ENCODE measurements around the gene ALDH1A2.

Gene ALDH1A2

DNA sequence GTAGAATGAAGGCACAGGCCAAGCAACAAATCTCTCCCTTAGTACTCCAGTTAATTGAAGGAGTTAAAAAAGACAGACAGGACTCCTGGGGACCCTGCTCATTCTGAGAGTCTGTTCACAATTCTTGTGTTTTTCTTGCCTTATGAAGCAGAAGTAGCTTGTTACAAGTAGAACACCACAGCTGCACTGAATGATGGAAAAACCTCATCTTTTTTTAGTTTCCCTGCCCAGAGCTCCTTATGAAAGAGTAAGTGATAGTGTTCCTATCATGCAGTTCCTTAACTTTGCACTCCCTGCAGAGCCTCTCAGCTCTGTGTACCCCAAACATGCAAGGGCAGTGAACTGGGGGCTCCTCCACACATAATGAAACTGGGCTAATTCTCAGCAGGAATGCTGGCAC lies 95.5 kb downstream of the ALDH1A2 start:
- no peaks in the 10 kb centered on the region for H3K36me3 ChIP-seq (ENCODE audit: control insufficient read depth, low read length)
- H3K4me1 ChIP-seq (ENCODE audit: control insufficient read depth, low read length), result no peaks in the 10 kb centered on the region
- H3K27ac ChIP-seq (ENCODE audit: low read depth, low read length), result no peak overlapping the region
- H3K79me2 ChIP-seq (ENCODE audit: control insufficient read depth, low read length), result no peaks in the 10 kb centered on the region
- H3K9me3 ChIP-seq (ENCODE audit: control insufficient read depth, insufficient read depth, low read length), result no peaks in the 10 kb centered on the region
- no peak overlapping the region for H3K4me3 ChIP-seq (ENCODE audit: low read length)
- no peak overlapping the region for H3K4me2 ChIP-seq (ENCODE audit: low read length)
- TF ChIP-seq EZH2phosphoT487 (IDR thresholded peaks at IDR 0.05; ENCODE audit: borderline replicate concordance, low read length), result no peak
- TF ChIP-seq, protein P1, sequence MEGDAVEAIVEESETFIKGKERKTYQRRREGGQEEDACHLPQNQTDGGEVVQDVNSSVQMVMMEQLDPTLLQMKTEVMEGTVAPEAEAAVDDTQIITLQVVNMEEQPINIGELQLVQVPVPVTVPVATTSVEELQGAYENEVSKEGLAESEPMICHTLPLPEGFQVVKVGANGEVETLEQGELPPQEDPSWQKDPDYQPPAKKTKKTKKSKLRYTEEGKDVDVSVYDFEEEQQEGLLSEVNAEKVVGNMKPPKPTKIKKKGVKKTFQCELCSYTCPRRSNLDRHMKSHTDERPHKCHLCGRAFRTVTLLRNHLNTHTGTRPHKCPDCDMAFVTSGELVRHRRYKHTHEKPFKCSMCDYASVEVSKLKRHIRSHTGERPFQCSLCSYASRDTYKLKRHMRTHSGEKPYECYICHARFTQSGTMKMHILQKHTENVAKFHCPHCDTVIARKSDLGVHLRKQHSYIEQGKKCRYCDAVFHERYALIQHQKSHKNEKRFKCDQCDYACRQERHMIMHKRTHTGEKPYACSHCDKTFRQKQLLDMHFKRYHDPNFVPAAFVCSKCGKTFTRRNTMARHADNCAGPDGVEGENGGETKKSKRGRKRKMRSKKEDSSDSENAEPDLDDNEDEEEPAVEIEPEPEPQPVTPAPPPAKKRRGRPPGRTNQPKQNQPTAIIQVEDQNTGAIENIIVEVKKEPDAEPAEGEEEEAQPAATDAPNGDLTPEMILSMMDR (IDR thresholded peaks at IDR 0.05; ENCODE audit: low read depth, low read length, poor library complexity, severe bottlenecking), result no peak
- no peaks in the 10 kb centered on the region for H3F3A ChIP-seq (ENCODE audit: control insufficient read depth, insufficient read depth)
- no peaks in the 10 kb centered on the region for H3K9me2 ChIP-seq (replicated peaks; ENCODE audit: control insufficient read depth, low read length)
- no peaks in the 10 kb centered on the region for H3K27me3 ChIP-seq (ENCODE audit: control insufficient read depth, low read length)
- no peaks in the 10 kb centered on the region for H4K20me1 ChIP-seq (ENCODE audit: control insufficient read depth, insufficient read depth, low read depth, low read length)

DNA sequence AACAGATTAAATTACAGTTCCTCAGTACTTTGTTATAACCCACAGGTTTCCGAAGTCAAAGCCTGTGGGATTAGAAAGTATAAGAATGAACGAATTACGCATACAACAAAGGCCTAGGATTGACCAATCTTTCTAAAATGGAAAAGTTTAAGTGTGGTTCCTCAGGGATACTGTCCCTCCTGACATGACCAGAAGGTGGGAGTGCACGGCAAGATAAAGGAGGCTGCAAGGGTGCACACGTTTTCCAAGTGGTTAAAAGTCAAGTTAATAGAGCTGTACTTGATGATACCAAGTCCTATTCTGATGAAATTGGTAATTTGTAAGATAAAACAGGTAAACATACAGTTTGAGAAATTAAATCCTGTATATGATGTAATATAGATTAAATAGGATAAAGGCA lies 96.2 kb downstream of the ALDH1A2 start:
- Histone ChIP-seq H3K79me2 (ENCODE audit: control insufficient read depth, low read length) (no peaks in the 10 kb centered on the region), H3K27me3 (ENCODE audit: control insufficient read depth, low read length) (no peaks in the 10 kb centered on the region), H3K9me3 (ENCODE audit: control insufficient read depth, insufficient read depth, low read length) (no peaks in the 10 kb centered on the region), H3F3A (ENCODE audit: control insufficient read depth, insufficient read depth) (no peaks in the 10 kb centered on the region), H3K27ac (ENCODE audit: low read depth, low read length) (no peak overlapping the region), H3K4me1 (ENCODE audit: control insufficient read depth, low read length) (no peaks in the 10 kb centered on the region), H3K4me2 (ENCODE audit: low read length) (no peak overlapping the region), H3K9me2 (replicated peaks; ENCODE audit: control insufficient read depth, low read length) (no peaks in the 10 kb centered on the region), H4K20me1 (ENCODE audit: control insufficient read depth, insufficient read depth, low read depth, low read length) (no peaks in the 10 kb centered on the region), H3K4me3 (ENCODE audit: low read length) (no peak overlapping the region), H3K36me3 (ENCODE audit: control insufficient read depth, low read length) (no peaks in the 10 kb centered on the region)
- TF ChIP-seq EZH2phosphoT487 (IDR thresholded peaks at IDR 0.05; ENCODE audit: borderline replicate concordance, low read length), result no peak
- TF ChIP-seq, protein P1 (IDR thresholded peaks at IDR 0.05; ENCODE audit: low read depth, low read length, poor library complexity, severe bottlenecking), result no peak

DNA sequence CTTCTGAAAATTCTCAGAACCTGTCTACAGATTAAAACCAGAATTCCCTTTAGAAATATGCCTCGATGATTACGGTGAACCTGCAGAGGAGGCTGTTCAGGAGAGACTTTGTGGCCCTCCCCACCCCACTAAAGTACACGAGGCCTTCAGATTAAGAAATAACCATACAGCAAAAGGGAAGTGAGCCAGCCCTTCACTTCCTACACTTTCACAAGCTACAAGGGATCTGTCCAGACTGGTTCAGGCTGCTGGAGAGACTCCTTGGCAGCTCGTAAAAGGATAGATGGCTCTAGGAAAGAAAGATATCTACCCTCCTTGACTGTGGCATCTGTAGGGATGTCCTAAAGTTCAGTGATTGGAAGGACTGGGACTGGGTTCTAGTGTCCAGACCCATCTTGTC lies 102.6 kb downstream of the ALDH1A2 start:
- H3K79me2 ChIP-seq (ENCODE audit: control insufficient read depth, low read length), result no peaks in the 10 kb centered on the region
- no peaks in the 10 kb centered on the region for H3K4me1 ChIP-seq (ENCODE audit: control insufficient read depth, low read length)
- H3K27me3 ChIP-seq (ENCODE audit: control insufficient read depth, low read length), result no peaks in the 10 kb centered on the region
- no peaks in the 10 kb centered on the region for H4K20me1 ChIP-seq (ENCODE audit: control insufficient read depth, insufficient read depth, low read depth, low read length)
- H3K36me3 ChIP-seq (ENCODE audit: control insufficient read depth, low read length), result no peaks in the 10 kb centered on the region
- H3F3A ChIP-seq (ENCODE audit: control insufficient read depth, insufficient read depth), result no peaks in the 10 kb centered on the region
- H3K9me3 ChIP-seq (ENCODE audit: control insufficient read depth, insufficient read depth, low read length), result no peaks in the 10 kb centered on the region
- H3K27ac ChIP-seq (ENCODE audit: low read depth, low read length), result no peak overlapping the region
- TF ChIP-seq EZH2phosphoT487 (IDR thresholded peaks at IDR 0.05; ENCODE audit: borderline replicate concordance, low read length), result no peak
- TF ChIP-seq, protein P1 (IDR thresholded peaks at IDR 0.05; ENCODE audit: low read depth, low read length, poor library complexity, severe bottlenecking), result no peak
- H3K9me2 ChIP-seq (replicated peaks; ENCODE audit: control insufficient read depth, low read length), result no peaks in the 10 kb centered on the region
- no peak overlapping the region for H3K4me2 ChIP-seq (ENCODE audit: low read length)
- no peak overlapping the region for H3K4me3 ChIP-seq (ENCODE audit: low read length)

DNA sequence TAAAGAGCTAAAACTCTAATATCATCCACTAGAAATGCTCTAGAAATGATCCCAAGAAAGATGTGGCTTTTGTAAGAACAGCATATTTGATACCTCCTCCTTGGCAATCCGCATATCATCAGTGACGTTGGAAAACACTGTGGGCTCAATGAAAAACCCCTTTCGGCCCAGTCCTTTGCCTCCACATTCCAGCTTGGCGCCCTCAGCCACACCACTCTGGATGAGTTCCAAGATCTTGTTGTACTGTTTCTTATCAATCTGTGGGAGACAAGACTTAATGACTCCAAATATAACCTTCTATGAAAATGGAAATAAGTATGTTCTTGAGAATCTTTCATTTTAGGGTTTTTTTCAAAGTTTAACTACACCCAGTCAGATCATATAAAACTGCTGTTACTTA lies 103.6 kb downstream of the ALDH1A2 start:
- Histone ChIP-seq H3K4me2 (ENCODE audit: low read length) (no peak overlapping the region), H4K20me1 (ENCODE audit: control insufficient read depth, insufficient read depth, low read depth, low read length) (no peaks in the 10 kb centered on the region), H3K79me2 (ENCODE audit: control insufficient read depth, low read length) (no peaks in the 10 kb centered on the region), H3F3A (ENCODE audit: control insufficient read depth, insufficient read depth) (no peaks in the 10 kb centered on the region), H3K36me3 (ENCODE audit: control insufficient read depth, low read length) (no peaks in the 10 kb centered on the region), H3K9me2 (replicated peaks; ENCODE audit: control insufficient read depth, low read length) (no peaks in the 10 kb centered on the region), H3K4me1 (ENCODE audit: control insufficient read depth, low read length) (no peaks in the 10 kb centered on the region), H3K4me3 (ENCODE audit: low read length) (no peak overlapping the region), H3K9me3 (ENCODE audit: control insufficient read depth, insufficient read depth, low read length) (no peaks in the 10 kb centered on the region), H3K27ac (ENCODE audit: low read depth, low read length) (no peak overlapping the region), H3K27me3 (ENCODE audit: control insufficient read depth, low read length) (no peaks in the 10 kb centered on the region)
- TF ChIP-seq EZH2phosphoT487 (IDR thresholded peaks at IDR 0.05; ENCODE audit: borderline replicate concordance, low read length), result no peak
- TF ChIP-seq, protein P1 (IDR thresholded peaks at IDR 0.05; ENCODE audit: low read depth, low read length, poor library complexity, severe bottlenecking), result no peak
